SK-N-DZ (cell line): ENCODE measurements around the gene KLRB1. TPM values are rescaled to one million over a fixed set of nuclear protein-coding genes. Genes with fewer than 3 reads are reported as not detected.
"Not testable (repeated sequence)": the region's sequence is repeated elsewhere in the genome, so short reads cannot be mapped to it uniquely, and the experiment has no call there.

ENCODE experiments used
- DNase-seq: peaks from one replicate; pipeline ENCODE4 v3.0.0-alpha.2; 2015; ENCODE audit warnings: low spot score
- polyA plus RNA-seq, 2 experiments: library from polyadenylated mRNA; depleted of rRNA; stranded (reverse); fragments of >200 nt; gene quantifications; 2 replicates each; pipeline ENCODE4 v1.2.3, GENCODE V29; 2014

KLRB1 gene
- not detected in 2 replicates for polyA plus RNA-seq (2014; cell fraction: cytosol; rRNA removed)
- not detected in 2 replicates for polyA plus RNA-seq (2014; cell fraction: nucleus; rRNA removed)

DNA sequence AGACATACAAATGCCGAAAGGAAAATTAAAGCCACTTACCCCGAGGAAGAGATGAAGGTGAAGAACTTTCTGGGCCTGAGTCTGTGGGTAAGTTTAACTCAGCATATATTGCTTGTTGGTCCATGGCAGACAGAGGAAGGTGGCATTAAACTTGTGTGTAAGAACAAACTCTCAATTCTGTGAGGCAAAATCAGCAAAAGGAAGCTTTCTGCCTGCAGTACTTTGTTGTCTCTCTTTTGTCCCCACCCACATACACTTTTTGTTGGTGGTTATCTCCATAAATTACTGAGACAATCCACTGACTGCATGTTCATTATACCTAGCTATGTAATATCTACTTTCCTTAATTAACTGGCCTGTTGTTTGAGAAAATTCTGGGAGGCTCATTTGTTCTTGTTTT, at the start of gene KLRB1:
Gene KLRB1 (minus strand): TSS at position 201 of the 400 bp plus-strand sequence. CDS start 77 bp downstream, at position 124.
- no peak for DNase-seq

- no peak for DNase-seq
Measured at GRCh38 chr12:9651265-9651729, 43.6 kb upstream of the KLRB1 start.

DNA sequence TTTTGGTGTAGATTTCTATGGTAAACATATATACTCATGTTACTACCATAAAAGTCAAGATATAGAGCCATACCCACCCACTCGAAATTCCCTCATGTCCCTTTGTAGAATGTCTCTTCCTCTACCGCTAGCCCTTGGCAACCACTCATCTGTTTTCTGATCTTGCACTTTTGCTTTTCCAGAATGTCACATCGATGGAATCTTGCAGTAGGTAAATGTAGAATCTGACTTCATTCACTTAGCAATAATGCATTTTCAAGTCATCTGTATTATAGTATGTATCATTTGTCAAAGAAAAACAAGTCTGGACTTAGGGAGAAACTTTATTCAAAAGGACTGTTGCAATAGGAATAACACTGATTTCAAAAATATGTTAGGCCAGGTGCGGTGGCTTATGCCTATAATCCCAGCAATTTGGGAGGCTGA, 42.4 kb upstream of the KLRB1 start:
- no peak for DNase-seq

GRCh38 chr12:9649532-9649940, 41.8 kb upstream of the KLRB1 start:
- no peak for DNase-seq

DNA sequence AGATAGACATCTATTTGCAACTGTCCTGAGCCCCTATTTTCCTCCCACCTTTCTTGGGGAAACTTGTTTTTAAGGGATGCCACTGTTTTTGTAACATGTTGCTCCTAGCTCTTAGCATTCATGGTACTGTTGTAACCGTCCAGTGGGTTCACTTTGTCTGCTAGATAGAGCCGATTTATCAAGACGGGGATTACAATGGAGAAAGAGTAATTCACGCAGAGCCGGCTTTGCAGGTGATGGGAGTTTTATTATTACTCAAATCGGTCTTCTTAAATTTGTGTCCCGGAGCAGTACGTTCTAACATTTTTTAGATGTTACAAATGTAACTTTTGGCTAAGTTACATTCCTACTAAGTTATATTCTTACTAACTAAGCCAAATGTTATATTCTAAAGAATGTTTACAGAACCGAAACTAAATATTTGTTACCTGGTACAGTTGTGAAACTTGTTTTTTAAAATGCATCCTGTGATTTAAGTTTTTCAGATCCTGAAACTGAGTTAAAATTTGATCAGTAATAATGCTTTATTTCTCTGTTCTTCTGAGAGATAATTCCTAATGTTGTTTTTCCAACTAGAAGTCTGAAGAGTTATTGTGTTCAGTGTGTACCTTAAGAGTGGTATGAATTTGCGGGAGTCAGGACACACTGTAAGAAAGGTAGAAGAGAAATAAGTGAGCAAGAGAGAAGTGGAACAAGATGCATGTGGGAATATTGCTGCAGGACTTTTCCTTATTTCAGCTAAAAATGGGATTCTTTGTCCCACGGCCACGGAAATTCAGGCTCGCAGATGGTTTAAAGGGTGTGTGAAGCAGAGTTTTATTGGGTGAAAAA, 41.2 kb upstream of the KLRB1 start:
- DNase-seq = no peak

GRCh38 chr12:9647825-9648700, 40.3 kb upstream of the KLRB1 start:
- DNase-seq = peak; percentile 90

GRCh38 chr12:9646794-9647781, 39.4 kb upstream of the KLRB1 start:
- DNase-seq = peak; percentile 17

GRCh38 chr12:9644985-9645551, 37.4 kb upstream of the KLRB1 start:
- not testable (repeated sequence) for DNase-seq

DNA sequence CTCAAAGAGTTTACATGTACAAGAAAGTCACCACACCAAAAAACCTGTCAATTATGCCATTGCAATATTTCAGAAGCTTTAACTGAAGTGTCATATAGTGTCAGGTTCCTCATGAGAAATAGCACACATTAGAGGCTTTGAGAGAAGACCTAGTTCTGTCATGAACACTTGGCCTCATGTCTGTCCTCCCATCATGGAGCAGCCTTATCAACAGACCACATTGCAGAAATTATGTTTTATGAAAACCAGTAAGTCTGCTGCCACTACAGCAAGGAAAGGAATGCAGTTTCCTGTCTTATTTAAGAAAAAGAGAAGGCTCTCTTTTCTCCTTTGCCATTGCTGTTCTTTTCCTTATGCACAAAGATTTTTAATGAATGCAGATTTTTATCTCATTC, 35.5 kb upstream of the KLRB1 start:
- no peak for DNase-seq

DNA sequence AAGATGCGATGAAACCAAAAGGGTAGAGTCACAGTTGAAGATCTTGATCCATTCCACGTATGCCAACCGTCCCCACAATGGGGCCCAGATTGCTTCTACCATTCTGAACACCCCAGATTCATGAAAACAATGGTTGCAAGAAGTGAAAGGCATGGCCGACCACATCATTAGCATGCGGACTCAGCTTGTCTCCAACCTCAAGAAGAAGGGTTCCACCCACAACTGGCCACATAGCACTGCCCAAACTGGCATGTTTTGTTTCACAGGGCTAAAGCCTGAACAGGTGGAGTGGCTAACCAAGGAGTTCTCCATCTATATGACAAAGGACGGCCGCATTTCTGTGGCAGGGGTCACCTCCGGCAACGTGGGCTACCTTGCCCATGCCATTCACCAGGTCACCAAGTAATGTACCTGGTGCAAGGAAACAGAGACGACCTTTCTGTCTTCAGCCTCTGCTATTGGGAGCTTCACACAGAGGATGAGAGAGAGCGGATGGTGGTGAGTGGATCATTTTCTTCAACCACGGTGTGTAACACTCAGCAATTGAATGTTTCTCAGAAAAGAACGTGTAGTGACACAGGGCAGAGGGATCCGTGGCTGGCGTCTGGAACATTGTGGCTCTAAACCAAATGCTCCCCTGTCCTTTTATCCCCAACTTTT, 35.0 kb upstream of the KLRB1 start:
- DNase-seq = no peak

GRCh38 chr12:9640024-9640423, 32.3 kb upstream of the KLRB1 start:
- DNase-seq = no peak

DNA sequence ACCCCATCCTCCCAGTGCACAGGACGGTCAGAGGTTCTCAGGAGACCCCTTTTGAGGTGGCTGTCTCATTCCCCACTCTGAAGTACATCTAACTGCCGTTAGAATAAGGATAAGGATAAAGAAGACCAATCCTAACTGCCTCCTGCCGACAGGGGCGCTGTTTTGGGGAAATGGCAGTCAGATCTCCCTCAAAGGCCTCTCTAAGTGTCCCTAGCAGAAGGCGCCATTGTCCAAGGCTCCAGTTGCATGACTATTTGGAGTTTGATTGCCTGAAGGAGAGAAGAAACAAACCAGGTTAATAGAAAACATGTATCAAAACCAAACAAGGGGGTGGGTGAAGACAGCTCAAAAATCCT, 29.1 kb upstream of the KLRB1 start:
- no peak for DNase-seq

DNA sequence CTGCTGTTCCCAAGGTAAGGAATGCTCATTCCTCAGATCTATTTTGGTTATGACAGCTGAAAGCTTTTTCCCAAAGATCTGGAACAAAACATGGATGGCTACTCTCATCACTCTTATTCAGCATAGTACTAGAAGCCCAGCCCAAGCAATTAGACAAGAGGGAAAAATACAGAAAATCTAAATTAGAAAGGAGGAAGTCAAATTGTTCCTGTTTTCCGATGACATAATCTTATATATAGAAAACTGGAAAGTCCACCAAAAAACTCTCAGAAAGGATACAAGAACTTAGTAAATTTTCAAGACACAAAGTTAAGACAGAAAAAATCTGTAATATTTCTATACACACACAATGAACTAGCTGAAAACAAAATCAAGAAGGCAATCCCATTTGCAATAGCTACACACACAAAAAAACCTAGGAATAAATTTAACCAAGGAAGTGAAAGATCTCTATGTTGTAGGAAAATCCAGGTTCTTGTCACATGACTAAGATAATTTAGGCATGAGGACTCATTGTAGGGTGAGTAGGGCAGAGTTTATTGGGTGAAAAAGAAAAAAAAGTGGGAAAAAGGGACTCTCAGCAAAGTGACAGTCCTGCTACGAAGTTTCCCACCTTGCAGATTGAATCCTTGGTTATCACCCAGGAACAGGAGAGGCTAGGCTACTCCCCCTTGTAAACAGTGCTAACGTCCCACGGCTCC, 28.6 kb upstream of the KLRB1 start:
- no peak for DNase-seq

DNA sequence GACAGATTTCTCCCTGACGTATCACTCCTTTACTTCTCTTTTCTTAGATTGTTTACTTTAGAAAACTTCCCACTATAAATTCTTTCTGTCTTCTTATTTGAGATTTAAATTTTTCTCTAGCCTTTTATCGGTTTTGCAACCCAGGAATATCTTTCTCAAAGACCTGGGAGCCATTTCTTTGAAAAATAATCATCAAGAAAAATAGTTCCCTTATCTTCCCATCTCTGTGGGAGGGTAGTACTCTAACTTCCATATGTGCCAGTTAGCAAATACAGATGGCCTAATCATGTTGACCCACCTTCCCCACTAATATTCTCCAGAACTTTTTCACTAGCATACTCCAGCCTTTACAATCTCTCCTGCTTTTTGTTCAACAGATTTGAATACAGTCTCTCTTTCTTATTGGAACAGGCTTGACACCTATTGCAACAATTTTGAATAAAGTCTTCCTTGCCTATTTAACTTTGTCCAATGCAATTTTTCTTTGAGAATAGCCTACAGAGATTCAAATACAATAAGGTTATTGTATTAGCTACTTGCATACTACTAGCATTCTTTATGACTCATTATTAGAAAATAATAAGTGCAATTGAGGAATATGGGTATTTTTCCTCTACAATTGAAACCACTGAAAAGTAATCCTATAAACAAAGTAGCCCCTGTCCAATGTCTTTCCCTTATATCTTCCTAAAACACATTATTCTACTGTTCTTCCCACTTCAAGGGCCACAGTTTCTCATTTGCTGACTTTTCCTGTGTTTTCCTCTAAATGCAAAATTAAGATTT, 27.4 kb upstream of the KLRB1 start:
- no peak for DNase-seq

DNA sequence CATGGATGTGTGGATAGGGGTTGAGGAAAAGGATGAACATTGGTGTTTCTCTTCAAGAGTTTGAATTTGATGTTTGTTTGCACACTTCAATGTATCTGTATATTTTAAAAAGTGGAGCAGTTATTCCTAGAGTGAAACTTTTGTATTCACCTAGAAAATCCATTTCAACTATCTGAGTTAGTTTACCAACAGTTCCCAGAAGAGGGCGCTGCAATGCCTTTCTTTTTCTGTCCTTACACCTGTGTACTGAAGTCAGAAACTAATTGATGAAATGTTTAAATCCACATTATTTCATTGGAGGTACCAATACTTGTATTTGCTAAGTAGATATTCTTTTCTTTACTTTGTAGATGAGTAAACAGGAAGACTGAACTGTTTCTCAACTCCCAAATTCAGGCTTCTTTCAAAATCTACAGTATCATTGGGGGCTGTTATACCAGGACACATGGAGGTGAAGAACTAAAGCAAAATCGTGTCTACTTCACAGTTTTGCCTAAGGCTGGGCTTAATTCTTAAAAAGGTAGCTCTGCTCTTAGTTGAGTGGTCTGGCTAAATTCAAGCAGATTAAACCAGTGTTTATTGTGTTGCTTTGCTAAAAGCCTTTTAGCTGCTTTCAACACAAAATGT, 26.6 kb upstream of the KLRB1 start:
- DNase-seq = no peak

DNA sequence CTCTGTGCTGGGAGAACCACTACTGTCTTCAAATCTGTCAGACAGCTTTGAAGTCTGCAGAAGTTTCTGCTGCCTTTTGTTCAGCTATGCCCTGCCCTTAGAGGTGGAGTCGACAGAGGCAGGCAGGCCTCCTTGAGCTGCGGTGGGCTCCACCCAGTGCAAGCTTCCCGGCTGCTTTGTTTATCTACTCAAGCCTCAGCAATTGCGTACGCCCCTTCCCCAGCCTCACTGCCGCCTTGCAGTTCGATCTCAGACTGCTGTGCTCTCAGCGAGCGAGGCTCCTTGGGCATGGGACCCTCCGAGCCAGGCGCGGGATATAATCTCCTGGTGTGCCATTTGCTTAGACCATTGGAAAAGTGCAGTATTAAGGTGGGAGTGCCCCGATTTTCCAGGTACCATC, 25.1 kb upstream of the KLRB1 start:
- no peak for DNase-seq

DNA sequence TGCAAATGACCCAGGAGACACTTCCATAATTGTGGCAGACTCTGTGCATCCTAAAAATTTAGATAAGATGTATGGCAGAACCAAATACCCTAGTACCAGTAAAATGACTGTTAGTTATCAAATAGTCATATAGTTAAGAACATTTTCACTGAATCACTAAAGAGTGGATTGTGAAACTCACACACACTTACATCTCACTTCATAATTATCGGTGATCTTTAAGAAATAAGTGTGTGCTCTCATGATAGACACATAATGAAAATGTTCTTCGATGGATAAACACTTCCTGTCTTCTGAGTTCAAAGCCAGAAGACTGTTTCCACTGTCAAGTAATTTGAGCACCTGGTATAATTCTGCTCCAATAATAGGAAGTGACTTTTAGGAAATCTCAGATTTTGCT, 19.1 kb upstream of the KLRB1 start:
- DNase-seq = no peak

- no peak for DNase-seq
Measured at GRCh38 chr12:9626291-9626690, 18.6 kb upstream of the KLRB1 start.
